Measurements from ENCODE around the gene BCL11B. TPM values are rescaled to one million over a fixed set of nuclear protein-coding genes. Genes with fewer than 3 reads are reported as not detected.

BCL11B gene
- total RNA-seq, 1 donor from 2014 or later = 2.3 TPM

GRCh38 chr14:99181241-99181640 is 90.8 kb downstream of the BCL11B start:
- TF ChIP-seq CTCF (IDR thresholded peaks at IDR 0.05; ENCODE audit: unreplicated experiment) = no peak
- Mint-ChIP-seq H3K9me3 (ENCODE audit: low read depth) (no peaks in the 10 kb centered on the region), H3K27me3 (peaks cover 21% of the 10 kb centered on the region), H3K27ac (no peak overlapping the region), H3K4me1 (ENCODE audit: low read depth) (peaks cover 2% of the 10 kb centered on the region), H3K36me3 (ENCODE audit: insufficient read depth) (peaks cover 8% of the 10 kb centered on the region), H3K4me3 (ENCODE audit: low read depth) (no peak overlapping the region)
- DNase-seq (ENCODE audit: low spot score, unreplicated experiment) = no peak

DNA sequence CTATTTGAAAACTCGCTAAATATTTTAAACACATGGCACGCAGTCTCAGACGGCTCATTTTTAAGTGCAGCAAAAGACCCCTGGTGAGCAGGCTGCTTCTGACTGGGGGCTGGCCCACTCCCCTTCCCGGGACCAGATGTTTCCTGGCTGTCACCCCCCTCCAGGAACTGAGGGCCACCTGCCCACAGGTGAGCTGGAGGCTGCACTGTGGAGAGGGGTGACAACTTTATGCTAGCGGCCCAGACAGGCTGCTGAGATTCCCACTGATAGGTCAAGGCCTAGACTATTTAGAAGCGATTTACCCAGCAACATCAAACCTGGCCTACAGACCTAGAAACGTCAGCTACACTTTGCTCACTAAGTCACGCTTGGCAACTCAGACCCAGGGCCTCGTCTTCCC is 92.1 kb downstream of the BCL11B start:
- no peak for DNase-seq (ENCODE audit: low spot score, unreplicated experiment)

GRCh38 chr14:99179506-99179905 is 92.5 kb downstream of the BCL11B start:
- peaks cover 10% of the 10 kb centered on the region for H3K27me3 Mint-ChIP-seq
- no peak overlapping the region for H3K4me3 Mint-ChIP-seq (ENCODE audit: low read depth)
- TF ChIP-seq CTCF (IDR thresholded peaks at IDR 0.05; ENCODE audit: unreplicated experiment) = no peak
- peaks cover 2% of the 10 kb centered on the region for H3K4me1 Mint-ChIP-seq (ENCODE audit: low read depth)
- H3K9me3 Mint-ChIP-seq (ENCODE audit: low read depth) = no peaks in the 10 kb centered on the region
- no peak overlapping the region for H3K27ac Mint-ChIP-seq
- peaks cover 7% of the 10 kb centered on the region for H3K36me3 Mint-ChIP-seq (ENCODE audit: insufficient read depth)
- no peak for DNase-seq (ENCODE audit: low spot score, unreplicated experiment)

More for the DNA sequence above, 92.1 kb downstream of the BCL11B start:
- H3K27me3 Mint-ChIP-seq = peaks cover 10% of the 10 kb centered on the region
- no peaks in the 10 kb centered on the region for H3K9me3 Mint-ChIP-seq (ENCODE audit: low read depth)
- H3K27ac Mint-ChIP-seq = no peak overlapping the region
- TF ChIP-seq CTCF (IDR thresholded peaks at IDR 0.05; ENCODE audit: unreplicated experiment) = no peak
- no peak overlapping the region for H3K4me3 Mint-ChIP-seq (ENCODE audit: low read depth)
- H3K36me3 Mint-ChIP-seq (ENCODE audit: insufficient read depth) = peaks cover 7% of the 10 kb centered on the region
- H3K4me1 Mint-ChIP-seq (ENCODE audit: low read depth) = peaks cover 2% of the 10 kb centered on the region

- no peak overlapping the region for H3K27ac Mint-ChIP-seq
- DNase-seq (ENCODE audit: low spot score, unreplicated experiment) = no peak
These were observed 93.8 kb downstream of the BCL11B start for GRCh38 chr14:99177886-99178835.

More at GRCh38 chr14:99177886-99178835, 93.8 kb downstream of the BCL11B start:
- H3K27me3 Mint-ChIP-seq = peaks cover 3% of the 10 kb centered on the region
- H3K4me1 Mint-ChIP-seq (ENCODE audit: low read depth) = peaks cover 2% of the 10 kb centered on the region
- no peaks in the 10 kb centered on the region for H3K9me3 Mint-ChIP-seq (ENCODE audit: low read depth)
- H3K36me3 Mint-ChIP-seq (ENCODE audit: insufficient read depth) = peaks cover 8% of the 10 kb centered on the region
- H3K4me3 Mint-ChIP-seq (ENCODE audit: low read depth) = no peak overlapping the region
- TF ChIP-seq CTCF (IDR thresholded peaks at IDR 0.05; ENCODE audit: unreplicated experiment) = no peak
